ENCODE results near the gene TULP4. TPM values are rescaled to one million over a fixed set of nuclear protein-coding genes. Genes with fewer than 3 reads are reported as not detected.
"Not testable (repeated sequence)": the region's sequence is repeated elsewhere in the genome, so short reads cannot be mapped to it uniquely, and the experiment has no call there.

The TULP4 gene
- total RNA-seq, 1 donor from 2014 or later = 105 TPM

GRCh38 chr6:158340252-158340651, 28.0 kb downstream of the TULP4 start:
- no peak for TF ChIP-seq CTCF (IDR thresholded peaks at IDR 0.05; ENCODE audit: insufficient read depth, low read length, poor library complexity, severe bottlenecking)
- H3K27me3 ChIP-seq (ENCODE audit: control insufficient read depth, insufficient read depth, low read length) = no peaks in the 10 kb centered on the region
- H3K4me3 ChIP-seq (ENCODE audit: low read depth, low read length) = no peak overlapping the region
- DNase-seq (ENCODE audit: low read depth) = no peak
- H3K36me3 ChIP-seq (ENCODE audit: control insufficient read depth, insufficient read depth, low read length) = no peaks in the 10 kb centered on the region

GRCh38 chr6:158344534-158344933, 32.3 kb downstream of the TULP4 start:
- no peak for TF ChIP-seq CTCF (IDR thresholded peaks at IDR 0.05; ENCODE audit: insufficient read depth, low read length, poor library complexity, severe bottlenecking)
- H3K27me3 ChIP-seq (ENCODE audit: control insufficient read depth, insufficient read depth, low read length) = no peaks in the 10 kb centered on the region
- no peaks in the 10 kb centered on the region for H3K36me3 ChIP-seq (ENCODE audit: control insufficient read depth, insufficient read depth, low read length)
- DNase-seq (ENCODE audit: low read depth) = no peak
- no peak overlapping the region for H3K4me3 ChIP-seq (ENCODE audit: low read depth, low read length)

- H3K27me3 ChIP-seq (ENCODE audit: control insufficient read depth, insufficient read depth, low read length); H3K36me3 ChIP-seq (ENCODE audit: control insufficient read depth, insufficient read depth, low read length); H3K4me3 ChIP-seq (ENCODE audit: low read depth, low read length); DNase-seq (ENCODE audit: low read depth): not testable (repeated sequence)
These were observed 33.2 kb downstream of the TULP4 start for GRCh38 chr6:158345444-158345843.

- no peaks in the 10 kb centered on the region for H3K27me3 ChIP-seq (ENCODE audit: control insufficient read depth, insufficient read depth, low read length)
- DNase-seq (ENCODE audit: low read depth) = no peak
- no peaks in the 10 kb centered on the region for H3K36me3 ChIP-seq (ENCODE audit: control insufficient read depth, insufficient read depth, low read length)
- no peak overlapping the region for H3K4me3 ChIP-seq (ENCODE audit: low read depth, low read length)
- TF ChIP-seq CTCF (IDR thresholded peaks at IDR 0.05; ENCODE audit: insufficient read depth, low read length, poor library complexity, severe bottlenecking) = no peak
These were observed 35.1 kb downstream of the TULP4 start for GRCh38 chr6:158347335-158347734.

GRCh38 chr6:158348737-158349504, 36.7 kb downstream of the TULP4 start:
- not testable (repeated sequence) for DNase-seq (ENCODE audit: low read depth); H3K36me3 ChIP-seq (ENCODE audit: control insufficient read depth, insufficient read depth, low read length); H3K4me3 ChIP-seq (ENCODE audit: low read depth, low read length); H3K27me3 ChIP-seq (ENCODE audit: control insufficient read depth, insufficient read depth, low read length)

- H3K36me3 ChIP-seq (ENCODE audit: control insufficient read depth, insufficient read depth, low read length); H3K27me3 ChIP-seq (ENCODE audit: control insufficient read depth, insufficient read depth, low read length); H3K4me3 ChIP-seq (ENCODE audit: low read depth, low read length); DNase-seq (ENCODE audit: low read depth): not testable (repeated sequence)
These were observed 37.4 kb downstream of the TULP4 start for GRCh38 chr6:158349505-158350275.

- H3K36me3 ChIP-seq (ENCODE audit: control insufficient read depth, insufficient read depth, low read length); DNase-seq (ENCODE audit: low read depth); H3K27me3 ChIP-seq (ENCODE audit: control insufficient read depth, insufficient read depth, low read length); H3K4me3 ChIP-seq (ENCODE audit: low read depth, low read length): not testable (repeated sequence)
These were observed 38.5 kb downstream of the TULP4 start for GRCh38 chr6:158350731-158351130.

All from kidney epithelial cell (primary cell).